DND-41 (cell line): Measurements from ENCODE around the gene SGCB.

Source experiments
- ATAC-seq: fragments of 200-7000 bp; cut with Tn5 transposase; 3 replicates; pipeline ENCODE4 v1.9.1; 2021; ENCODE audit warnings: low read depth; ENCODE audit not compliant: insufficient read depth
- DNase-seq: peaks from one replicate; pipeline ENCODE4 v3.0.0-alpha.2; 2020
- H2AFZ ChIP-seq: 2 replicates; pipeline ENCODE4 v1.6.0; 2012; ENCODE audit warnings: low read depth, low read length
- H3K27ac ChIP-seq: 2 replicates; pipeline ENCODE4 v1.5.1; 2012; ENCODE audit warnings: low read length, inconsistent platforms
- H3K27me3 ChIP-seq: fragments of 200-600 bp; sonication (generic); 2 replicates; pipeline ENCODE4 v1.6.0; 2012; ENCODE audit warnings: low read length, mild to moderate bottlenecking, inconsistent platforms; ENCODE audit not compliant: insufficient read depth, poor library complexity
- H3K36me3 ChIP-seq: 2 replicates; pipeline ENCODE4 v1.5.1; 2012; ENCODE audit warnings: low read length, inconsistent platforms; ENCODE audit not compliant: insufficient read depth
- H3K4me1 ChIP-seq: 2 replicates; pipeline ENCODE4 v1.5.1; 2012; ENCODE audit warnings: mild to moderate bottlenecking, low read length; ENCODE audit not compliant: insufficient read depth
- H3K4me2 ChIP-seq: 2 replicates; pipeline ENCODE4 v1.6.0; 2012; ENCODE audit warnings: mild to moderate bottlenecking, moderate library complexity, low read length, inconsistent platforms; ENCODE audit not compliant: insufficient read depth
- H3K4me3 ChIP-seq, 2 experiments: fragments of 200-600 bp in 1 of 2; shearing (Covaris generic) in 1 of 2; 2 replicates each; pipeline ENCODE4 v1.5.1; 2012 to 2016; ENCODE audit warnings: inconsistent platforms in 2 of 2, low read length in 2 of 2, mild to moderate bottlenecking in 2 of 2, low read depth in 1 of 2, moderate library complexity in 1 of 2
- H3K79me2 ChIP-seq: 2 replicates; pipeline ENCODE4 v1.6.0; 2012; ENCODE audit warnings: low read length, inconsistent platforms; ENCODE audit not compliant: insufficient read depth
- H3K9ac ChIP-seq: 2 replicates; pipeline ENCODE4 v1.6.0; 2012; ENCODE audit warnings: low read depth, mild to moderate bottlenecking, inconsistent platforms, low read length, moderate library complexity
- H3K9me3 ChIP-seq: 2 replicates; pipeline ENCODE4 v1.5.1; 2012; ENCODE audit warnings: low read length, moderate library complexity, mild to moderate bottlenecking, inconsistent platforms; ENCODE audit not compliant: insufficient read depth, severe bottlenecking
- H4K20me1 ChIP-seq: 2 replicates; pipeline ENCODE4 v1.6.0; 2012; ENCODE audit warnings: low read length; ENCODE audit not compliant: insufficient read depth
- CTCF ChIP-seq: IDR thresholded peaks from 2 replicates; pipeline ENCODE4 v1.5.1; 2012; ENCODE audit warnings: borderline replicate concordance, low read length, moderate library complexity, mild to moderate bottlenecking; ENCODE audit not compliant: poor library complexity, severe bottlenecking; ENCODE audit errors: extremely low read depth
- EZH2 ChIP-seq: IDR thresholded peaks from 3 replicates; pipeline ENCODE4 v1.6.1; 2012; ENCODE audit warnings: borderline replicate concordance, low read depth, mild to moderate bottlenecking, moderate library complexity, low read length, inconsistent platforms; ENCODE audit not compliant: severe bottlenecking

The SGCB gene

GRCh38 chr4:52037689-52038102, 403 bp downstream of the SGCB start:
- peak; percentile 43 for DNase-seq
- peak overlapping the region; percentile 46; the same call in 1 of the 2 replicates for H3K27ac ChIP-seq
- TF ChIP-seq CTCF: no peak

DNA sequence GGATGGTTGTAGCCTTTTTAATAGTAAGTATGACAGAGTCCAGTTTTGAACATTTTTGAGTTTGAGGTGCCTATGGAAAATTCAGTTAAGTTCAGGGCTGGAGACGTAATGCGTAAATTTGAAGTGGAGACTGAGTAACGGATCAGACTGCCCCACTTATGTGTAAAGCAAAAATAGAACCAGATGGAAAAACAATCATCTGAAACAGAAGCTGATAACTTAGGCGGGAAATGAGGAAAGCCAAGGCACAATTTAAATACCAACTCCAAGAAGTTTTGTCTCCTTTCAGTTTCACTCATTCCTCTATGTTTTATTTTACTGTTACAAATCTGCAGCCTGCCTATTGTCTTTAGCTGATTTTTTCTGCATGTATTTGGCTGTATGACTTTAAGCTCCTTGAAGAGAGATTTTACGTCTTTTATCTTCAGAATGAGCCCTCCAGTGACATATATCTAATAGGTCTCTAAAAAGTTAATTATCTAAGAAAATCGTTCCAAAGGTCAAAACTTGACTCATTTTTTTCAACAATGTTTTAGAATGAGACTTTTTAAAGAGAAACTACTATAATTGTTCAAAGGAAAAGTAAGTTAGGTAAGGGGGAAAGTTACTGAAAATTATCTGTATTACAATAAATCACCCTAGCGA, 1.1 kb downstream of the SGCB start:
- Histone ChIP-seq H3K27ac (no peak overlapping the region), H4K20me1 (no peaks in the 10 kb centered on the region), H3K27me3 (no peaks in the 10 kb centered on the region), H3K36me3 (no peaks in the 10 kb centered on the region), H3K4me1 (peaks cover 21% of the 10 kb centered on the region), H3K4me2 (peak overlapping the region; percentile 58), H3K4me3 (peak overlapping the region; percentile 41 to 66; a peak in 3 of 4 replicates), H3K9ac (peak overlapping the region; percentile 56), H2AFZ (peak overlapping the region; percentile 69), H3K79me2 (peaks cover 22% of the 10 kb centered on the region), H3K9me3 (no peaks in the 10 kb centered on the region)
- TF ChIP-seq CTCF (no peak), EZH2 (no peak)
- DNase-seq (no peak), ATAC-seq (no peak)

More at GRCh38 chr4:52037689-52038102, 403 bp downstream of the SGCB start:
- H3K79me2 ChIP-seq: peaks cover 22% of the 10 kb centered on the region
- H3K9ac ChIP-seq: peak overlapping the region; percentile 56
- no peaks in the 10 kb centered on the region for H3K9me3 ChIP-seq
- peaks cover 21% of the 10 kb centered on the region for H3K4me1 ChIP-seq
- H3K4me2 ChIP-seq: peak overlapping the region; percentile 58
- H3K36me3 ChIP-seq: no peaks in the 10 kb centered on the region
- peak; percentile 78 for ATAC-seq
- no peaks in the 10 kb centered on the region for H3K27me3 ChIP-seq
- no peaks in the 10 kb centered on the region for H4K20me1 ChIP-seq
- H2AFZ ChIP-seq: peak overlapping the region; percentile 69
- peak overlapping the region; percentile 41 to 66; a peak in 3 of 4 replicates for H3K4me3 ChIP-seq

DNA sequence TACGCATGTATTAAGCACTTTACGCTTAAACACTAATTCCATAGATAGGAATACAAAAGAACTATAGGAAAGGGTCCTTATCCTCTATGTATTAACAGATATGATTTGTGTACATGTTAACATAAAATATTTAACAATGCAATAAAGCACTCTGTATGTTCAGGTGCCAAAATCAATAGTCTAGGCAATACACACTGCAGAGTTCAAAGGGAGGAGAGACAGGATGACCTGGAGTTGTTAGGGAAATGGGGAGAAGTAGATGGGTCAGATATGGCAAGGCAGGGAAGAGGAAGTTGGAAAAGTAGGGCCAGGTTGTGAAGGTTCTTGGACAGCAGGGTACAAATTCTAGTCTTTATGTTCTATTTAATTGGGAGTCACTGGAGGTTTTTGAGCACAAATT, 2.9 kb downstream of the SGCB start:
- Histone ChIP-seq H3K4me1 (peaks cover 21% of the 10 kb centered on the region), H3K9me3 (no peaks in the 10 kb centered on the region), H3K4me3 (no peak overlapping the region), H3K79me2 (peaks cover 22% of the 10 kb centered on the region), H4K20me1 (no peaks in the 10 kb centered on the region), H3K4me2 (no peak overlapping the region), H3K9ac (no peak overlapping the region), H3K27me3 (no peaks in the 10 kb centered on the region), H3K36me3 (no peaks in the 10 kb centered on the region), H3K27ac (no peak overlapping the region), H2AFZ (no peak overlapping the region)
- ATAC-seq (no peak), DNase-seq (no peak)
- TF ChIP-seq EZH2 (no peak), CTCF (no peak)
